Measurements from ENCODE around the gene RELL2. TPM values are rescaled to one million over a fixed set of nuclear protein-coding genes. Genes with fewer than 3 reads are reported as not detected.

RELL2 gene
- total RNA-seq, 1 experiment from 2014 or later = 23.8 TPM

DNA sequence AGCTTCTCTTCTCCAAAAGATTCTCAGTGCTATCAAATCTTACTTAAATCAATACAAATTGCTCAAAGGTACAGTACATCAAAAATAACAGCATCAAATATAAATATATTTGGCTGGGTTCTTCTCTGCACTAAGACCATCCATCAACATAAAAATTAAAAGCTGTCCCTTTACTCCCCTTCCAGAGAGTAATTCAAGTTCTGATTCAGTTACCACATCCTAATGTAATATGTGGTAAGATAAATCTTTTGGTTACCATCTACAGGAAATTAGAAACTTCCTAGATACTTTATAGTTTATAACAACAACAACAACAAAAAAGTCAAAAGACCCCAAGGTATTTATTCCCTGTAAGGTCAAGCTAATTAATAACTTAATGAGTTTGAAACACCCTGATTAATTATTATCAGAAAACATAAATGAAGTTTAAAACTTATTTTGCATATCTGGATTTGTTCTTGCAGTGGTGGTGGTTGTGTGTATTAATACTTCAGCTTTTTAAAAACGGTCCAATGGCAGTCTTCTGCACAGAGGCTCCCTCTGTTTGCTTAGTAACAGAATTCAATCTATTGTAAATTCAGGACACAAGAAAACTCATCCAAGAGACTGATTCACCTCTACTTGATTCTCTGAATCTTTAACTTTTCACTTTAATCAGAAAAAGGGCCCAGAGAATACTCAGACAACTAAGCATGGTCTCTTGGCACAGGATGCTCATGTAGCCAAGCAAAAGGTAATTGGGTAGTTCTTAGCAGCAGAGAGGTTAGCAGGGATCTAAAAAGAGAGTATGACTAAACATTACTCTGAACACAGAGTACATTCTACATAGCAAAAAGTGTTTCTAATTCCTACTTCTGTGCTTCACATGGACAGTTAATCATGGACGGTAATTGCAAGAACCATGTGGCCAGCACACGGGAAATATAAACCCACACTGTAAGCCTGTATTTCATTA lies 38.1 kb upstream of the RELL2 start:
- TF ChIP-seq ZNF138 (CRISPR knock-in tag; conservative IDR thresholded peaks at IDR 0.05) (no peak), NFATC4 (CRISPR knock-in tag; IDR thresholded peaks at IDR 0.05) (no peak), ATF3 (CRISPR knock-in tag; conservative IDR thresholded peaks at IDR 0.05) (no peak), ZNF532 (CRISPR knock-in tag; IDR thresholded peaks at IDR 0.05; ENCODE audit: borderline replicate concordance) (no peak), ZNF671 (CRISPR knock-in tag; IDR thresholded peaks at IDR 0.05) (no peak), ZBTB43 (CRISPR knock-in tag; IDR thresholded peaks at IDR 0.05) (no peak), E2F1 (CRISPR knock-in tag; IDR thresholded peaks at IDR 0.05) (no peak), FOXJ3 (CRISPR knock-in tag; IDR thresholded peaks at IDR 0.05; ENCODE audit: borderline replicate concordance) (no peak), GTF2I (CRISPR knock-in tag; conservative IDR thresholded peaks at IDR 0.05) (no peak), ZNF263 (CRISPR knock-in tag; IDR thresholded peaks at IDR 0.05; ENCODE audit: low read depth) (no peak), SMAD3 (CRISPR knock-in tag; IDR thresholded peaks at IDR 0.05; ENCODE audit: borderline replicate concordance) (no peak), TEAD4 (CRISPR knock-in tag; IDR thresholded peaks at IDR 0.05) (no peak), ZNF219 (CRISPR knock-in tag; IDR thresholded peaks at IDR 0.05; ENCODE audit: borderline replicate concordance) (no peak)
- TF ChIP-seq, protein P1, sequence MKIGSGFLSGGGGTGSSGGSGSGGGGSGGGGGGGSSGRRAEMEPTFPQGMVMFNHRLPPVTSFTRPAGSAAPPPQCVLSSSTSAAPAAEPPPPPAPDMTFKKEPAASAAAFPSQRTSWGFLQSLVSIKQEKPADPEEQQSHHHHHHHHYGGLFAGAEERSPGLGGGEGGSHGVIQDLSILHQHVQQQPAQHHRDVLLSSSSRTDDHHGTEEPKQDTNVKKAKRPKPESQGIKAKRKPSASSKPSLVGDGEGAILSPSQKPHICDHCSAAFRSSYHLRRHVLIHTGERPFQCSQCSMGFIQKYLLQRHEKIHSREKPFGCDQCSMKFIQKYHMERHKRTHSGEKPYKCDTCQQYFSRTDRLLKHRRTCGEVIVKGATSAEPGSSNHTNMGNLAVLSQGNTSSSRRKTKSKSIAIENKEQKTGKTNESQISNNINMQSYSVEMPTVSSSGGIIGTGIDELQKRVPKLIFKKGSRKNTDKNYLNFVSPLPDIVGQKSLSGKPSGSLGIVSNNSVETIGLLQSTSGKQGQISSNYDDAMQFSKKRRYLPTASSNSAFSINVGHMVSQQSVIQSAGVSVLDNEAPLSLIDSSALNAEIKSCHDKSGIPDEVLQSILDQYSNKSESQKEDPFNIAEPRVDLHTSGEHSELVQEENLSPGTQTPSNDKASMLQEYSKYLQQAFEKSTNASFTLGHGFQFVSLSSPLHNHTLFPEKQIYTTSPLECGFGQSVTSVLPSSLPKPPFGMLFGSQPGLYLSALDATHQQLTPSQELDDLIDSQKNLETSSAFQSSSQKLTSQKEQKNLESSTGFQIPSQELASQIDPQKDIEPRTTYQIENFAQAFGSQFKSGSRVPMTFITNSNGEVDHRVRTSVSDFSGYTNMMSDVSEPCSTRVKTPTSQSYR (CRISPR knock-in tag; IDR thresholded peaks at IDR 0.05) = no peak
- TF ChIP-seq, protein P2, sequence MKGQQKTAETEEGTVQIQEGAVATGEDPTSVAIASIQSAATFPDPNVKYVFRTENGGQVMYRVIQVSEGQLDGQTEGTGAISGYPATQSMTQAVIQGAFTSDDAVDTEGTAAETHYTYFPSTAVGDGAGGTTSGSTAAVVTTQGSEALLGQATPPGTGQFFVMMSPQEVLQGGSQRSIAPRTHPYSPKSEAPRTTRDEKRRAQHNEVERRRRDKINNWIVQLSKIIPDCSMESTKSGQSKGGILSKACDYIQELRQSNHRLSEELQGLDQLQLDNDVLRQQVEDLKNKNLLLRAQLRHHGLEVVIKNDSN (CRISPR knock-in tag; IDR thresholded peaks at IDR 0.05) = no peak
- TF ChIP-seq, protein P3, sequence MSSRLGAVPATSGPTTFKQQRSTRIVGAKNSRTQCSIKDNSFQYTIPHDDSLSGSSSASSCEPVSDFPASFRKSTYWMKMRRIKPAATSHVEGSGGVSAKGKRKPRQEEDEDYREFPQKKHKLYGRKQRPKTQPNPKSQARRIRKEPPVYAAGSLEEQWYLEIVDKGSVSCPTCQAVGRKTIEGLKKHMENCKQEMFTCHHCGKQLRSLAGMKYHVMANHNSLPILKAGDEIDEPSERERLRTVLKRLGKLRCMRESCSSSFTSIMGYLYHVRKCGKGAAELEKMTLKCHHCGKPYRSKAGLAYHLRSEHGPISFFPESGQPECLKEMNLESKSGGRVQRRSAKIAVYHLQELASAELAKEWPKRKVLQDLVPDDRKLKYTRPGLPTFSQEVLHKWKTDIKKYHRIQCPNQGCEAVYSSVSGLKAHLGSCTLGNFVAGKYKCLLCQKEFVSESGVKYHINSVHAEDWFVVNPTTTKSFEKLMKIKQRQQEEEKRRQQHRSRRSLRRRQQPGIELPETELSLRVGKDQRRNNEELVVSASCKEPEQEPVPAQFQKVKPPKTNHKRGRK (CRISPR knock-in tag; IDR thresholded peaks at IDR 0.05; ENCODE audit: borderline replicate concordance) = no peak
- POLR2A ChIA-PET = no interaction called here
- CTCF ChIA-PET = interaction anchor here (0.7 to 3.4 kb wide), 3 partner anchors 21 to 104 kb away, joined by 3 to 24 read pairs (median 9); partner anchors contain the start of gene DIAPH1
- Mint-ChIP-seq H3K4me3 (no peak overlapping the region), H3K27me3 (ENCODE audit: low read depth) (no peaks in the 10 kb centered on the region), H3K27ac (no peak overlapping the region), H3K9me3 (no peaks in the 10 kb centered on the region), H3K4me1 (no peaks in the 10 kb centered on the region), H3K36me3 (no peaks in the 10 kb centered on the region)
- DNase-seq (ENCODE audit: low spot score) (no peak), ATAC-seq (no peak)

Data from WTC11 (cell line).